Peyer's patch (tissue), 4 donors: Measurements from ENCODE around the gene ATP6V0A1.

Source experiments
- CTCF ChIP-seq, 6 experiments: fragments of 450-650 bp in 4 of 6; fragments of 200-600 bp in 2 of 6; sonication (generic) in 1 of 6; IDR thresholded peaks; one replicate each; pipeline ENCODE4 v1.5.1; 2017 to 2019; ENCODE audit warnings: antibody characterized with exemption in 6 of 6, mild to moderate bottlenecking in 3 of 6, moderate library complexity in 1 of 6
- POLR2A ChIP-seq, 2 donors: fragments of 450-650 bp; IDR thresholded peaks; one replicate each; pipeline ENCODE4 v1.5.1; 2017; ENCODE audit warnings: antibody characterized with exemption in 2 of 2, mild to moderate bottlenecking in 2 of 2, moderate library complexity in 2 of 2

- TF ChIP-seq CTCF (IDR thresholded peaks at IDR 0.05) (no peak), POLR2A (IDR thresholded peaks at IDR 0.05) (no peak)
These were observed 33.6 kb upstream of the ATP6V0A1 start for GRCh38 chr17:42424991-42425610.
